ENCODE measurements around the gene DNAI2. TPM values are rescaled to one million over a fixed set of nuclear protein-coding genes. Genes with fewer than 3 reads are reported as not detected.

The DNAI2 gene
- total RNA-seq, 4 donors from 2014 or later = not detected

DNA sequence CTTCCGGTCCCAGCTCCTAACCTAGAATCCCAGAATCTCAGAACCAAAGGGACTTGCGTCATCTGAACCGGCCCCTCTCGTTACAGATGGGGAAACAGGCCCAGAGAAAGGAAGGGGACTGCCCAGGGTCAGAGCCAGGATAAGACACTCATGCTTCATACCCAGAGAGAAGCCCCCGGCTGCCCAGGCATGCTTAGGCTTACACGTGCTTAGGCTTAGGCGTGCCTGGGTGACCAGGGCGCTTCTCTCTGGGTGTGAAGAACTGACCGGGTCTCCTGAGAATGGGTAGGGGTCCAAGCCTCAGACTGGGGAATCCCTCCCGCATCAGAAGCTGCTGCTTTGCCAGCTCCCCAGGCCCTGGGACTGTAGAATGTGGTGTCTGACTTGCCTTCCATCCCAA lies 29.9 kb upstream of the DNAI2 start:
- intact Hi-C loops (cut with DNase I; ENCODE audit: low total_unique reads) = no loop called here
- Histone ChIP-seq H3K4me1 (peaks cover 13 to 19% of the 10 kb centered on the region in 2 donors), H3K27ac (no peak overlapping the region), H3K9me3 (no peaks in the 10 kb centered on the region), H3K36me3 (no peaks in the 10 kb centered on the region), H3K4me3 (no peak overlapping the region), H3K27me3 (no peaks in the 10 kb centered on the region)
- no peak for DNase-seq
- no peak for TF ChIP-seq POLR2A (IDR thresholded peaks at IDR 0.05)
- TF ChIP-seq, protein P1, sequence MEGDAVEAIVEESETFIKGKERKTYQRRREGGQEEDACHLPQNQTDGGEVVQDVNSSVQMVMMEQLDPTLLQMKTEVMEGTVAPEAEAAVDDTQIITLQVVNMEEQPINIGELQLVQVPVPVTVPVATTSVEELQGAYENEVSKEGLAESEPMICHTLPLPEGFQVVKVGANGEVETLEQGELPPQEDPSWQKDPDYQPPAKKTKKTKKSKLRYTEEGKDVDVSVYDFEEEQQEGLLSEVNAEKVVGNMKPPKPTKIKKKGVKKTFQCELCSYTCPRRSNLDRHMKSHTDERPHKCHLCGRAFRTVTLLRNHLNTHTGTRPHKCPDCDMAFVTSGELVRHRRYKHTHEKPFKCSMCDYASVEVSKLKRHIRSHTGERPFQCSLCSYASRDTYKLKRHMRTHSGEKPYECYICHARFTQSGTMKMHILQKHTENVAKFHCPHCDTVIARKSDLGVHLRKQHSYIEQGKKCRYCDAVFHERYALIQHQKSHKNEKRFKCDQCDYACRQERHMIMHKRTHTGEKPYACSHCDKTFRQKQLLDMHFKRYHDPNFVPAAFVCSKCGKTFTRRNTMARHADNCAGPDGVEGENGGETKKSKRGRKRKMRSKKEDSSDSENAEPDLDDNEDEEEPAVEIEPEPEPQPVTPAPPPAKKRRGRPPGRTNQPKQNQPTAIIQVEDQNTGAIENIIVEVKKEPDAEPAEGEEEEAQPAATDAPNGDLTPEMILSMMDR (IDR thresholded peaks at IDR 0.05 in 4 of 5, conservative IDR thresholded peaks at IDR 0.05 in 1 of 5) = no peak
- ATAC-seq = no peak
- in situ Hi-C loops (cut with MboI; ENCODE audit: low sequenced_read_pairs in 4 of 4) = no loop called here

DNA sequence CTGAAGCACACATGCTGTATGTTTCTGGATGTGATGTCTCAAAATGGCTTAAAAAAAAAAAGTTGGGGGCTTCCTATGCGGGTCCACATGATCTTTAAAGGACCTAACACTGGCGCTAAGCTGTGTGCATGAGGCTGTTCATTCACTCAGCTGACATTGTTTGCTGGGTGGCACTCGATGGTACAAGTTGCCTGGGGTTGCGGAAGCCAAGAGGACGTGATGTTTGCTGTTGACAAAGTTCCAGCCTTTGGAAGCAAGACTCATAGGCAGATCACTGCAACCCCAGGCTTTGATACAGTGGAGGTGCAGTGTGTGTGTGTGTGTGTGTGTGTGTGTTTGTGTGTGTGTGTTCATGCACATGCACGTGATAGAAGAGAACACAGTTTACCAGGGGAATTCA lies 29.5 kb upstream of the DNAI2 start:
- Histone ChIP-seq H3K27ac (no peak overlapping the region), H3K27me3 (no peaks in the 10 kb centered on the region), H3K36me3 (no peaks in the 10 kb centered on the region), H3K4me1 (peaks cover 13 to 19% of the 10 kb centered on the region in 2 donors), H3K9me3 (no peaks in the 10 kb centered on the region), H3K4me3 (no peak overlapping the region)
- intact Hi-C loops (cut with DNase I; ENCODE audit: low total_unique reads) (no loop called here), in situ Hi-C loops (cut with MboI; ENCODE audit: low sequenced_read_pairs in 4 of 4) (no loop called here)
- DNase-seq (no peak), ATAC-seq (no peak)
- no peak for TF ChIP-seq POLR2A (IDR thresholded peaks at IDR 0.05)
- TF ChIP-seq, protein P1 (IDR thresholded peaks at IDR 0.05 in 4 of 5, conservative IDR thresholded peaks at IDR 0.05 in 1 of 5) = no peak

DNA sequence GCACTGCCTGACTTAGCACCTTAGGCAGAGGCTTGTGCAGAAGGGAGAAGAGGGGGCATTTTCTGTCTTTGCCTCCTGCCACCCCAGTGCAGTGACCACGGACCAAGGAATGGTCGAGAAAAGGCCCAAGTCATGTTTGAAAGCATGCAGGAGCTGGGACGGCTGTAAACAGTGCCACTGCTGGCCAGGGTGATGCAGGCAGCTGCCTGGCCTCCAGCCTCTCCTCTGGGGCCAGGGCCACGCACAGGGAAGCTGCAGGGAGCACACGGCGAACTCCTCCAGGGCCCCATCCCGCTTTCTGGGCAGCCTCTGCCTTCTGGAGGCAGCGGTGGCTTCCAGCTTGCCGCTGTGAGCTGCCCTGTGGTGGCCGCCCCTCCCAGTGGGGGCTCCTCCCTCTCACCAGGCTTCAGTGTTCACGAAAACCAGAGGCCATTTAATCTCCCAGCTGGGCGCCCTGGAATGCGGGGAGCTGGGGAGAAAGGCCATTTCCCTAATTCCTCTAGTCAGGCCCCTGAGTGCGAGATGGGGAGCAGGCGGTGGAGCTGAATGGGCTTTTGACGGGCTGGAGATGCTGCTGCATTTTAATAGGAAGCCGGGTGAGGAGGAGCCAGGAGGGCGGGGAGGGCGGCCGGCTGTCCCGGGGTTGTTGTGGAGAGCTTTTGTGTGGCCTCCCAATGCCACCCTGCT lies 28.7 kb upstream of the DNAI2 start:
- no peak for ATAC-seq
- intact Hi-C loops (cut with DNase I; ENCODE audit: low total_unique reads) = no loop called here
- Histone ChIP-seq H3K27ac (no peak overlapping the region), H3K27me3 (no peaks in the 10 kb centered on the region), H3K4me1 (peaks cover 13 to 19% of the 10 kb centered on the region in 2 donors), H3K9me3 (no peaks in the 10 kb centered on the region), H3K36me3 (no peaks in the 10 kb centered on the region), H3K4me3 (no peak overlapping the region)
- no peak for TF ChIP-seq POLR2A (IDR thresholded peaks at IDR 0.05)
- TF ChIP-seq, protein P1 (IDR thresholded peaks at IDR 0.05 in 4 of 5, conservative IDR thresholded peaks at IDR 0.05 in 1 of 5) = no peak
- no peak for DNase-seq
- in situ Hi-C loops (cut with MboI; ENCODE audit: low sequenced_read_pairs in 4 of 4) = no loop called here

DNA sequence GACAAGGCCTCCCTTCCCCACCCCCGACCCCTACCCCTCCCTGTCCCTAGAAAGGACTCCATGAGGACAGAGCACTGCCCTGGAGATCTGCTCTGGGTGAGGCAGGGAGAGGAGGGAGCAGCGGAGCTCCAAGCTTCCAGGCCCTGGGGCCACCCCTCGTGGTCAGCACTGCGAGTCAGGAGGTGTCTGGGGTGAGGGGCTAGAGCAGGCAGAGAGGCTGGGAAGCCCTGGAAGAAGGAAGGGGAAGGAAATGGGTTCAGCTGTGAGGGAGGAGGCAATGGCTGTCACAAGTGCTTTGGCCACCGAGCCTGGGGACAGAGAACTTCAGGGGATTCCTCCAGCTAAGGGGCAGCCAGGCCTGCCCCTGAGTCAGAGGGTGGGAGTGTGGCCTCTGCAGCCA lies 28.2 kb upstream of the DNAI2 start:
- TF ChIP-seq POLR2A (IDR thresholded peaks at IDR 0.05) = no peak
- TF ChIP-seq, protein P1 (IDR thresholded peaks at IDR 0.05 in 4 of 5, conservative IDR thresholded peaks at IDR 0.05 in 1 of 5) = no peak
- peaks cover 13 to 19% of the 10 kb centered on the region in 2 donors for H3K4me1 ChIP-seq
- ATAC-seq (no peak), DNase-seq (no peak)
- no peaks in the 10 kb centered on the region for H3K9me3 ChIP-seq
- H3K4me3 ChIP-seq = no peak overlapping the region
- in situ Hi-C loops (cut with MboI; ENCODE audit: low sequenced_read_pairs in 4 of 4) (no loop called here), intact Hi-C loops (cut with DNase I; ENCODE audit: low total_unique reads) (no loop called here)
- H3K27me3 ChIP-seq = no peaks in the 10 kb centered on the region
- H3K36me3 ChIP-seq = no peaks in the 10 kb centered on the region
- no peak overlapping the region for H3K27ac ChIP-seq
